CD4-positive, alpha-beta memory T cell (primary cell): ENCODE measurements around the gene LSS. TPM values are rescaled to one million over a fixed set of nuclear protein-coding genes. Genes with fewer than 3 reads are reported as not detected.

Source experiments
- CTCF ChIA-PET: fragments of 350-600 bp; sonication (Branson Sonifier 250); formaldehyde crosslinking; loops from one replicate; lab custom pipeline; 2021; ENCODE audit warnings: inconsistent platforms; ENCODE audit not compliant: partially characterized antibody; lab: Charles Lee
- POLR2A ChIA-PET: fragments of 350-600 bp; sonication (Branson Sonifier 250); formaldehyde crosslinking; loops from one replicate; lab custom pipeline; 2021; ENCODE audit not compliant: partially characterized antibody; lab: Charles Lee
- DNase-seq, 5 donors: peaks; one replicate each; pipeline versions ENCODE4 v3.0.0 to v3.0.0-alpha.2; 2020 to 2022; ENCODE audit warnings: mixed read lengths in 1 of 5
- H3K27ac ChIP-seq: one replicate; pipeline ENCODE4 v1.7.0; 2013; ENCODE audit warnings: low read depth, low read length
- H3K27me3 ChIP-seq: 2 replicates; pipeline ENCODE4 v1.7.0; 2013; ENCODE audit warnings: mild to moderate bottlenecking, low read length, moderate library complexity; ENCODE audit not compliant: insufficient read depth
- H3K36me3 ChIP-seq: 2 replicates; pipeline ENCODE4 v1.7.0; 2013; ENCODE audit warnings: mild to moderate bottlenecking, low read length, moderate library complexity; ENCODE audit not compliant: insufficient read depth
- H3K4me1 ChIP-seq: 2 replicates; pipeline ENCODE4 v1.7.0; 2013; ENCODE audit warnings: mild to moderate bottlenecking, low read length, moderate library complexity; ENCODE audit not compliant: insufficient read depth
- H3K4me3 ChIP-seq, 2 donors: one replicate each; pipeline ENCODE4 v1.7.0; 2013; ENCODE audit warnings: low read length in 2 of 2, mild to moderate bottlenecking in 1 of 2
- H3K9me3 ChIP-seq, 2 donors: one replicate each; pipeline ENCODE4 v1.7.0; 2013; ENCODE audit warnings: low read length in 2 of 2, control low read depth in 1 of 2; ENCODE audit not compliant: control insufficient read depth in 1 of 2
- H3K27ac Mint-ChIP-seq, 7 donors: one replicate each; pipeline ENCODE4 v1.8.0; 2020 to 2021; ENCODE audit warnings: mixed read lengths in 7 of 7, mild to moderate bottlenecking in 6 of 7, inconsistent platforms in 3 of 7, moderate library complexity in 3 of 7
- H3K27me3 Mint-ChIP-seq, 2 donors: one replicate each; pipeline ENCODE4 v1.8.0; 2020 to 2021; ENCODE audit warnings: mixed read lengths in 2 of 2
- H3K36me3 Mint-ChIP-seq, 2 donors: one replicate each; pipeline ENCODE4 v1.8.0; 2020 to 2021; ENCODE audit warnings: mixed read lengths in 2 of 2, inconsistent platforms in 1 of 2, mild to moderate bottlenecking in 1 of 2
- H3K4me1 Mint-ChIP-seq, 4 donors: one replicate each; pipeline ENCODE4 v1.8.0; 2020 to 2021; ENCODE audit warnings: mixed read lengths in 4 of 4, mild to moderate bottlenecking in 1 of 4
- H3K4me3 Mint-ChIP-seq, 8 donors: one replicate each; pipeline ENCODE4 v1.8.0; 2020 to 2021; ENCODE audit warnings: mixed read lengths in 8 of 8, mild to moderate bottlenecking in 7 of 8, moderate library complexity in 6 of 8, inconsistent platforms in 3 of 8
- H3K9me3 Mint-ChIP-seq, 8 donors: one replicate each; pipeline ENCODE4 v1.8.0; 2020 to 2021; ENCODE audit warnings: mixed read lengths in 8 of 8, mild to moderate bottlenecking in 5 of 8, inconsistent platforms in 3 of 8, moderate library complexity in 1 of 8
- intact Hi-C: fragments of 100-400 bp; cut with micrococcal nuclease; formaldehyde crosslinking; loops from one replicate; pipeline ENCODE4 v1.15.1; 2023
- polyA plus RNA-seq, 2 donors: library from polyadenylated mRNA; unstranded; fragments of 300-500 nt; fragmentation: Illumina TruSeq; gene quantifications; one replicate each; pipeline ENCODE4 v1.2.3, GENCODE V29; 2021
- total RNA-seq, 2 experiments: library from RNA; stranded (reverse); gene quantifications; one replicate each; pipeline ENCODE4 v1.2.3, GENCODE V29; 2021

LSS gene
- total RNA-seq (10 to 100 TPM; 53.2 to 54.5 TPM), polyA plus RNA-seq (10 to 100 TPM; 15.3 to 16.9 TPM)

- Mint-ChIP-seq H3K4me1 (peaks cover 30 to 56% (median 44%) of the 10 kb centered on the region in 4 donors), H3K4me3 (peak within 1 kb of the TSS; percentile 91 to 98 (median 96)), H3K27me3 (no peaks in the 10 kb centered on the region), H3K36me3 (peaks cover 7 to 15% of the 10 kb centered on the region in 2 donors), H3K9me3 (no peaks in the 10 kb centered on the region), H3K27ac (peak within 1 kb of the TSS; percentile 61 to 99 (median 97))
- Histone ChIP-seq H3K9me3 (no peaks in the 10 kb centered on the region), H3K36me3 (peaks cover 2% of the 10 kb centered on the region), H3K4me3 (peak within 1 kb of the TSS; percentile 65 to 72), H3K27ac (peak within 1 kb of the TSS; percentile 76), H3K27me3 (no peaks in the 10 kb centered on the region), H3K4me1 (peaks cover 28% of the 10 kb centered on the region)
- peak; percentile 96 to 98 (median 98) for DNase-seq
- intact Hi-C loops = loop anchor here (1.0 to 5.0 kb wide), 4 partner anchors 41 to 256 kb away; partner anchors contain the start of gene PCNT
- ChIA-PET CTCF (interaction anchor here (1.3 kb wide), 1 partner anchor 97 kb away, joined by 3 read pairs; a partner anchor contains a TSS), POLR2A (interaction anchor here (0.6 to 2.3 kb wide), 3 partner anchors 25 to 94 kb away, joined by 3 to 5 read pairs (median 3); no protein-coding TSS in a partner anchor)
These were observed at the start of gene LSS for GRCh38 chr21:46228345-46229051. Gene LSS, minus strand, starts transcription at chr21:46228774. Its CDS starts 29 bp downstream, at chr21:46228745.

GRCh38 chr21:46274797-46275390, 46.3 kb upstream of the LSS start:
- Histone ChIP-seq H3K27me3 (no peaks in the 10 kb centered on the region), H3K9me3 (no peaks in the 10 kb centered on the region), H3K36me3 (peaks cover 78% of the 10 kb centered on the region), H3K4me1 (peaks cover 3% of the 10 kb centered on the region), H3K27ac (no peak overlapping the region), H3K4me3 (no peak overlapping the region)
- POLR2A ChIA-PET = interaction anchor here (0.8 to 1.4 kb wide), 2 partner anchors 10 to 11 kb away, joined by 3 to 4 read pairs; partner anchors contain the start of genes MCM3AP and YBEY
- CTCF ChIA-PET = no interaction called here
- no peak overlapping the region for H3K4me3 Mint-ChIP-seq
- H3K27me3 Mint-ChIP-seq = no peaks in the 10 kb centered on the region
- H3K27ac Mint-ChIP-seq = no peak overlapping the region
- intact Hi-C loops = no loop called here
- H3K36me3 Mint-ChIP-seq = peaks cover 50 to 67% of the 10 kb centered on the region in 2 donors
- no peaks in the 10 kb centered on the region for H3K9me3 Mint-ChIP-seq
- H3K4me1 Mint-ChIP-seq = peaks cover 0 to 13% (median 5%) of the 10 kb centered on the region in 4 donors
- DNase-seq = no peak

GRCh38 chr21:46273341-46273740, 44.8 kb upstream of the LSS start:
- Mint-ChIP-seq H3K4me3 (no peak overlapping the region), H3K27me3 (no peaks in the 10 kb centered on the region), H3K36me3 (peaks cover 46 to 69% of the 10 kb centered on the region in 2 donors), H3K9me3 (no peaks in the 10 kb centered on the region), H3K4me1 (peaks cover 0 to 6% (median 5%) of the 10 kb centered on the region in 4 donors), H3K27ac (peak overlapping the region in 3 of 7 donors; percentile 36 to 47 (median 44))
- H3K4me1 ChIP-seq = no peaks in the 10 kb centered on the region
- ChIA-PET POLR2A (no interaction called here), CTCF (no interaction called here)
- H3K27me3 ChIP-seq = no peaks in the 10 kb centered on the region
- peaks cover 76% of the 10 kb centered on the region for H3K36me3 ChIP-seq
- no peak for DNase-seq
- H3K27ac ChIP-seq = no peak overlapping the region
- no peaks in the 10 kb centered on the region for H3K9me3 ChIP-seq
- intact Hi-C loops = no loop called here
- H3K4me3 ChIP-seq = no peak overlapping the region

- Histone ChIP-seq H3K4me3 (no peak overlapping the region), H3K36me3 (peaks cover 76% of the 10 kb centered on the region), H3K4me1 (no peaks in the 10 kb centered on the region), H3K9me3 (no peaks in the 10 kb centered on the region), H3K27ac (no peak overlapping the region), H3K27me3 (no peaks in the 10 kb centered on the region)
- ChIA-PET CTCF (no interaction called here), POLR2A (no interaction called here)
- intact Hi-C loops = no loop called here
- no peaks in the 10 kb centered on the region for H3K9me3 Mint-ChIP-seq
- no peak overlapping the region for H3K27ac Mint-ChIP-seq
- H3K4me3 Mint-ChIP-seq = no peak overlapping the region
- no peak for DNase-seq
- no peaks in the 10 kb centered on the region for H3K27me3 Mint-ChIP-seq
- H3K4me1 Mint-ChIP-seq = peaks cover 0 to 5% (median 1%) of the 10 kb centered on the region in 4 donors
- peaks cover 45 to 70% of the 10 kb centered on the region in 2 donors for H3K36me3 Mint-ChIP-seq
These were observed 40.9 kb upstream of the LSS start for GRCh38 chr21:46269466-46269865.

GRCh38 chr21:46268371-46268770, 39.8 kb upstream of the LSS start:
- no peaks in the 10 kb centered on the region for H3K9me3 Mint-ChIP-seq
- peaks cover 40 to 65% of the 10 kb centered on the region in 2 donors for H3K36me3 Mint-ChIP-seq
- H3K27me3 Mint-ChIP-seq = no peaks in the 10 kb centered on the region
- DNase-seq = no peak
- Histone ChIP-seq H3K9me3 (no peaks in the 10 kb centered on the region), H3K27me3 (no peaks in the 10 kb centered on the region), H3K4me3 (no peak overlapping the region), H3K36me3 (peaks cover 74% of the 10 kb centered on the region), H3K27ac (no peak overlapping the region), H3K4me1 (no peaks in the 10 kb centered on the region)
- intact Hi-C loops = no loop called here
- POLR2A ChIA-PET = no interaction called here
- peak overlapping the region in 1 of 7 donors; percentile 48 for H3K27ac Mint-ChIP-seq
- H3K4me1 Mint-ChIP-seq = peaks cover 0 to 2% (median under 1%) of the 10 kb centered on the region in 4 donors
- H3K4me3 Mint-ChIP-seq = no peak overlapping the region
- CTCF ChIA-PET = no interaction called here

GRCh38 chr21:46266946-46267345, 38.4 kb upstream of the LSS start:
- peaks cover 30 to 59% of the 10 kb centered on the region in 2 donors for H3K36me3 Mint-ChIP-seq
- no peaks in the 10 kb centered on the region for H3K9me3 ChIP-seq
- ChIA-PET CTCF (no interaction called here), POLR2A (no interaction called here)
- H3K4me3 ChIP-seq = no peak overlapping the region
- no peaks in the 10 kb centered on the region for H3K4me1 Mint-ChIP-seq
- H3K4me3 Mint-ChIP-seq = no peak overlapping the region
- no peak overlapping the region for H3K27ac ChIP-seq
- H3K27me3 Mint-ChIP-seq = no peaks in the 10 kb centered on the region
- intact Hi-C loops = no loop called here
- DNase-seq = no peak
- H3K9me3 Mint-ChIP-seq = no peaks in the 10 kb centered on the region
- H3K4me1 ChIP-seq = no peaks in the 10 kb centered on the region
- peaks cover 69% of the 10 kb centered on the region for H3K36me3 ChIP-seq
- no peaks in the 10 kb centered on the region for H3K27me3 ChIP-seq
- peak overlapping the region in 2 of 7 donors; percentile 30 to 50 for H3K27ac Mint-ChIP-seq
